GM21786 (cell line): Measurements from ENCODE around the gene FRK.
"Not testable (repeated sequence)": the region's sequence is repeated elsewhere in the genome, so short reads cannot be mapped to it uniquely, and the experiment has no call there.

Source experiments
- ATAC-seq: cut with Tn5 transposase; IDR thresholded peaks from one replicate; pipeline ENCODE4 v1.9.1; 2021; ENCODE audit not compliant: unreplicated experiment

Gene FRK

GRCh38 chr6:115954740-115955139, 106.0 kb downstream of the FRK start:
- no peak for ATAC-seq

DNA sequence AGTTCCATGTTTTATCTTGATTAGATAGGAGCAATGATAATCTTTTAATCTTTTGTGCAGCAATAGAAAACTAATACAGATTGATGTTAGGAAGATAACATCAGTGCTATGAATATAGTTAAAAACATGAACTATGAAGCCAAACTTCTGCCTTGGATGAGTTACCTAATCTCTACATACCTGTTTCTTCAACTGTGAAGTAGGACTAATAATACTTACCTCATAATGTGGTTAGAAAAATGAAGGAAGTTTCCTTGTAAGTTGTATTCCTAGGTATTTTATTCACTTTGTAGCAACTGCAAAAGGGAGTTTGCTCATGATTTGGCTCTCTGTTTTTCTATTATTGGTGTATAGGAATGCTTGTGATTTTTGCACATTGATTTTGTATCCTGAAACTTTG, 111.9 kb downstream of the FRK start:
- ATAC-seq = no peak

GRCh38 chr6:115947966-115948541, 112.6 kb downstream of the FRK start:
- no peak for ATAC-seq

DNA sequence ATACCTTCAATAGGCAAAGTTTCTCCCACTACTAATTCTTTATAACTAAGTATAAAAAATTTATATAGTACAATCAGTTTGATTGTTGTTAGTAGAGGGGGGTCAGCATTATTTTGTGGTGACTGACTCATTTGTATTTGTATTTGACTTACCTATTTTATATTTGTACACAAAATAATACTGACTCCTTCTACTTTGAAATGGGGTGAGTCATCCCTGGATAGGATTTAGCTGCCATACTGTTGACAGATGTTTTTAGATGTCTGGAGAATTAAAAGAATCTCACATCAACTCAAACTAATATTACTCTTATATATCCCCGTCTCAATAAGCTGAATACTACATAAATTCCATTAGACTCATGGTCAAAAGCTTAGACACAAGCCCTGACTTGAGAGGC, 114.9 kb downstream of the FRK start:
- ATAC-seq = no peak

DNA sequence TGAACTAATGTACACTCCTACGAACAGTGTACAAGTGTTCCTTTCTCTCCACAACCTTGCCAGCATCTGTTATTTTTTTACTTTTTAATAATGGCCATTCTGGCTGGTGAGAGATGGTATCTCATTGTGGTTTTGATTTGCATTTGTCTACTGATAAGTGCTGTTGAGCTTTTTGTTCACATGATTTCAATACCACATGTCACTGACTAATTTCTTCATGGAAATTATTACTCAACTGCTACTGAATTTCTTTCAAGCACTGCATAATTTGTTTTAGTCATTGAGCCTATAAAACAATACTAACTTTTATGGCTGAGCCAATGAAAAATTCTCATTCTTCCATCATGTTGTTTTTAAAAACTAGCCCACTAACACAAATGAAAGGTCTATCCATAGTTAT, 115.4 kb downstream of the FRK start:
- no peak for ATAC-seq

- ATAC-seq = not testable (repeated sequence)
These were observed 115.9 kb downstream of the FRK start for GRCh38 chr6:115944829-115945228.

GRCh38 chr6:115937502-115937901, 123.2 kb downstream of the FRK start:
- not testable (repeated sequence) for ATAC-seq

GRCh38 chr6:115935361-115935760, 125.3 kb downstream of the FRK start:
- ATAC-seq = no peak

DNA sequence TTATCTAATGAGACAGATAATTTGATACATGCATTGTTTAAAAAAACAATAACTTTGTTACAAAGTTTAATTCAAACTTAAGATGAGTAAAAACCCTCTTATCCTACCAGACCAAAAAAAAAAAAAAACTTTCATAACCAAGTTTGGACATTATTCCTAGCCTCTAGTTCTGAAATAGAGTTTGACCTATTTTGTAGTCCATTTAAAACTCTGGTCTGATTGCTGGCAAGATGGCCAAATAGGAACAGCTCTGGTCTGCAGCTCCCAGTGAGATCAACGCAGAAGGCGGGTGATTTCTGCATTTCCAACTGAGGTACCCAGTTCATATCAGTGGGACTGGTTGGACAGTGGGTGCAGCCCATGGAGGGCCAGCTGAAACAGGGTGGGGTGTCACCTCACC, 125.9 kb downstream of the FRK start:
- no peak for ATAC-seq

GRCh38 chr6:115934145-115934544, 126.5 kb downstream of the FRK start:
- ATAC-seq = no peak

DNA sequence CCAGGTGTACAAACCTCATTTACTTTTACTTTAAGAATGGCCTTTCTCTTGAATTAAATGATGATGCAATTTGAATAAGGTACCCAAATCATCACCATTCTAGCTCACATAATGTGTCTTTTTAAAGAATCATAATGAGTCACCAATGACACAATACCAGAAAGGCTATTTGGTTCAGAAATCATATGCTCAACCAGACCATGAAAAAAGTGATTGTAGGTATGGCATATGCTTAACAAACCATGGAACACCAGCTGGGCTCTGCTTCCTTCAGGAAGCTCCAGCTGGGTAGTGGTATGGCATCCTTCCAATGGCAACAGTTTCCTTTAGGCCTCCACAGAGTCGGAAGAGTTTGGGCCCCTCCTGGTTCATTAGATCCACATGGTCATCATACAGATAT, 128.2 kb downstream of the FRK start:
- no peak for ATAC-seq

DNA sequence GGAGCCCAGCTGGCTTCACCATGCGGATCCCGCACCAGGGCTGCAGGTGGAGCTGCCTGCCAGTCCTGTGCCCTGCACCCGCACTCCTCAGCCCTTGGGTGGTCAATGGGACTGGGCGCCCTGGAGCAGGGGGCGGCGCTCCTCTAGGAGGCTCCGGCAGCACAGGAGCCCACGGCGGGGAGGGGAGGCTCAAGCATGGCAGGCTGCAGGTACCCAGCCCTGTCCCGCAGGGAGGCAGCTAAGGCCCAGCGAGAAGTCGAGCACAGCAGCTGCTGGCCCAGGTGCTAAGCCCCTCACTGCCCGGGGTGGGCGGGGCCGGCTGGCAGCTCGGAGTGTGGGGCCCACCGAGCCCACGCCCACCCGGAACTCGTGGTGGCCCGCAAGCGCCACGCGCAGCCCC, 132.7 kb downstream of the FRK start:
- ATAC-seq = not testable (repeated sequence)

GRCh38 chr6:115922971-115923370, 137.7 kb downstream of the FRK start:
- ATAC-seq = no peak

DNA sequence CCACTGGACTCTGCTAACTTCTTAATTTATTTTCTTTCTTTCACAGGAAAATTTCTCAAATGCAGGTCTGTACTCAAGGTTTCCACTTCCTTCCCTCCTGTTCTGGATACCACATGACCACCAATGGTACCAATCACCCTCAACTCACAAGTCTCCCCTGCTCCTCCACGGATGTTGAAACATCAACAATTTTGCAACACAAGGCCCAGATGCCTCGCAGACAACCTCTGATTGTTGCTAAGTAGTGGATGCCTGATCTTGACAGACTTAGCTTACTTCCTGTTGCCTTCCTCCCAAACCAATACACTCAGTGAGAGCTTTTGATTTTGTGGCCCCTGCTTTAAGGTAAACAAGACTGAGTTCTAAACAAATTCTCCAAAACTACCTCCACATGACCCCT, 146.6 kb downstream of the FRK start:
- ATAC-seq = no peak

GRCh38 chr6:115909923-115910546, 150.7 kb downstream of the FRK start:
- ATAC-seq = no peak

- ATAC-seq = no peak
These were observed 151.7 kb downstream of the FRK start for GRCh38 chr6:115908906-115909559.

DNA sequence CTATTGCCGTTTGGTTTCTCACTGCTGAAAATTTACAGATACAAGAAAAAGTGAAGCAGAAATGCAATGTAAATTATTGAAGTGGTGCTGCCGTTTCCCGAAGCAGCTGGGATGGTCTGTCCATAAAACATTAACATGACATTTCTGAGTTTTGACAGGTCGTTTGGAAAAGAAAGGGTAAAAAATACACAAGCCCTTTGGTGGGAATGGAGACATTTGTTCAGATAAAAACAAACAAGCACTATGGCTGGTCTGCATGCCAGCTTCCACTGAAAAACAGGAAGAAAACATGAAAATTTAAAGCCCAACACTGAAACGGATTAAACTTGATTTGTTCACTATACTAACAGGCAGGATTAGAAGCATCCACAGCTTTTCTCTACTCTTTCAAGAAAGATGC, 155.2 kb downstream of the FRK start:
- ATAC-seq = no peak

DNA sequence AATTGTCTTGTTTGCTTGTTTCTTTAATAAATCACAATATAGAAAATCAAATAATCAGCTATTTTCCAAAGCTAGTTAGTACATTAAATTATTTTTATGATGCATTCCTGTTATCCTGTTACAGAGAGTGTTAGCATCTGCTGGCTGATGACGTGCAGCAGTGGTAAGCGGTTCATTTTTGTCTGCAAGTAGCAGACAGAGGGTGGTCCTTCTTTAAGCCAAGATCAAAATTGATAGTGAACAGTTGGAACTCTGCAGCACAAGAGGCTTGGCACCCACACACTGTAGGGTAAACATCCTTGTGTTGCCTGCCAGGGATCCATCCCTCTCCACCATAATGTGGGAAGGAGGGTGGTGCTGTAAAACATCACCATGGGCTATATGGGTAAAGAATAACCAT, 158.3 kb downstream of the FRK start:
- ATAC-seq = no peak

- ATAC-seq = no peak
These were observed 158.8 kb downstream of the FRK start for GRCh38 chr6:115901896-115902295.

GRCh38 chr6:115899730-115900282, 160.9 kb downstream of the FRK start:
- peak; percentile 54 for ATAC-seq

GRCh38 chr6:115898246-115898645, 162.4 kb downstream of the FRK start:
- no peak for ATAC-seq

DNA sequence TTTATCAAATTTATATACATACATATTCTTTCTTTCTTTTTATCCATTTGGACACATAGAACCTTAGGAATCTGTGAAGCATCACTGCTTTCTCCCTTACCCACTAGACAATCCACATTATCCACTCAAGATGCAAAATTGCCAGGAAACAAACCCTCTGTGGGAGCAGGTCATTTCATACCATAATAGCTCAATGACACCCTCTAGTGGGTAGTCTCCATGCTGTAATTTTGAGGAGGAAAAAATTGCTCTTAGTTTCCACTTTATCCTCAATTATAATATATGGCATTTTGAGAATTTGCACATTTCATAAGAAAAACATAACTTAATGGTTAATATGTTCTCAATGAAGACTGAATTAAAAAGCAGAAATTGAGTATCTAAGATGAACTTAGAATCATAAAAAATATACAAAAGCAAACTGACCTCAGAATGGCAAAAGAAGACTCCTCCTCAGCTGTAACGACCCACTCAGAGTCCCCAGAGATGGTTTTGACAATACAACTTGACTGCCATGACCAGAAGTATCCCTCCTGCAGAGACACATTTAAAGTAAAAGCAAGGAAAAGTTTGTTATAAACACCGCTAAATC, 164.1 kb downstream of the FRK start:
- peak; percentile 34 for ATAC-seq
